GM12865 (cell line): ENCODE results near the gene GALNTL6.

Experiments
- DNase-seq: peaks from one replicate; pipeline ENCODE4 v3.0.0; 2010; ENCODE audit warnings: low read depth
- H3K4me3 ChIP-seq: 2 replicates; pipeline ENCODE4 v1.5.1; 2011; ENCODE audit warnings: mild to moderate bottlenecking, low read depth, low read length, control low read depth
- CTCF ChIP-seq: IDR thresholded peaks from 2 replicates; pipeline ENCODE4 v1.5.1; 2011; ENCODE audit warnings: low read length, control low read depth, low read depth, inconsistent platforms; ENCODE audit not compliant: insufficient read depth; ENCODE audit errors: missing control alignments

The GALNTL6 gene

DNA sequence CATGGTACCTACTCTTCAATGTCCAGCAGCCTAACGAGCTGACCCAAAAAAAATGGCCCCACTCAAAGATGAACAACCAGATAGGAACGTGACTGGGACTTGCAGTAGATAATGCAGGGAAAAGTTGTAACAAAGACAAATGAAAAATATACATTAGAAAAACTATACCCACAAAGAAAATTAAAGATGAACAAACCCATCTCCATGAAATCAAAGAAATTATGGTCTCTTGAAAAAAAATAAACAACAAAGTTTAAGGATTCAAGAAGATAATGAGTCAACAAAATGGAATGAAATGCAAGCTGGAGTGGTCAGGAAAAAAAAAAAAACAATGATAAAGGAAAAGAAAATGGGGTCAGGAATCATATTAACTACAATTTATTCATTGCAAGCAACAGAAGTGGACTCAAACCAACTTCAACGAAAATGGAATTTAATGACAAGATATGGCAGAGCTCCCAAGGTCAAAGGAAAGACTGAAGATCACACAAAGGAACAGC, 1045.6 kb downstream of the GALNTL6 start:
- TF ChIP-seq CTCF = no peak
- no peak for DNase-seq
- H3K4me3 ChIP-seq = no peak overlapping the region

- TF ChIP-seq CTCF = no peak
- H3K4me3 ChIP-seq = no peak overlapping the region
- DNase-seq = no peak
Observed at GRCh38 chr4:172865103-172865502, 1051.9 kb downstream of the GALNTL6 start.

DNA sequence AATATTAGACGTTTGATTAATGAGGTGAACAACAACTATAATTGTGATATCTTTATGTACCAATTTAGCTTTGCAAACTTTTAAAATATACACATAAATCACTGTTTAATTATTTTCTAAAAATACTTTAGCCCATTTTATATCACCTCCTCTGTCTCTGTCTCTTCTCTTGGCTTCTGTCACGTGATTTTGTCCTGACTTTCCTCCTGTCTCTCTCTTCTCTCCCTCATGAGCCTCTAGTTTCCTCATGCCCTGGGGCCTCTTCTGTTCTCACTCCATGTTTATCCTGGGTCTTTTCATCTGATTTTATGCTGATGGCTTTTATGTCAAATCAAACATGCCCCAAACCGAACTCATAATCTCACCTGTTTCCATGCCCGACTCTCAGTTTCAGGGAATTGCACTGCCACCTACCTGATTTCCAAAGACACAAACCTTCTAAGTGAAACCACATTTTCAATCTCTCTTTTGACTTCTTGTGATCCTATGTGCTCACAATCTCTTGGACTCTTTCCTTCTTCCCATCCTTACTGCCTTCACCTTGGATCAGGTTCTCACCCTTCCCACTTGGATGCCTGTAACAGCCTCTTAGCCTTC, 1052.4 kb downstream of the GALNTL6 start:
- no peak for TF ChIP-seq CTCF
- no peak overlapping the region for H3K4me3 ChIP-seq
- DNase-seq = no peak

DNA sequence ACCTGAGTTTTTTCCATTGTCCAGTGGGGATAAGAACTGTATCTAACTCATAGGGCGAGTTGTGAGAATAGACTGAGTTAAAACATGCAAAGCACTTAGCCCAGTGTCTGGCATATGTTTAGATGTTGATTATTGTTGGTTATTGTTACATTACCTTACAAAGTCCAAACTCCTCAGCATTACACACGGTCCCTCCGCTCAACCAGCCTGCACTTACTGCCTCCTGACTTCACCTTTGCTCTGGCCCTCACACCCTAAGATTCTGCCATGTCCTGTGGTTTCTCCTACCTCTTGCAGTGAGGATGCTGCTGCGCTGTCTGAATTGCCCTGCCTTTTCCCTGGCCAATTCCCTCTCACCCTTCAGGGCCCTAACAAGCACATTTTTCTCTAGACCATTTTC, 1053.2 kb downstream of the GALNTL6 start:
- no peak overlapping the region for H3K4me3 ChIP-seq
- no peak for TF ChIP-seq CTCF
- DNase-seq = no peak

DNA sequence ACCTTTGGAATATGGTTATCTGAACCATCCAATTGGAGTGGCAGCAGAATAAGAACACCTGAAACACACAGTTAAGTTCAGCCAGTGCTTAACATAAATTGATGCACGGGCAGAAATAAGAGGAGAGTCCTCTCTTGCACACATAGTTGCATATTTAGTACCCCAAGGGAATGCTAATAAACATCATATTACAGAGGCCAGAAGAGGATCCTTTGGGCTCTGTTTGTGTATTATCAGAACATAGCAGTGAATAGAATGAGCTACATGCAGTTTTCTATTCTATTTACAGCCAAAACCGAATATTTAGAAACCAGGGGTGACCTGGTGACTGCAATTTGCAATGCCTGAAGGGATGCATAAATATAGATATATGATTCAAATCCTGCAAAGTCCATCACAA, 1054.6 kb downstream of the GALNTL6 start:
- TF ChIP-seq CTCF = no peak
- H3K4me3 ChIP-seq = no peak overlapping the region
- DNase-seq = no peak

DNA sequence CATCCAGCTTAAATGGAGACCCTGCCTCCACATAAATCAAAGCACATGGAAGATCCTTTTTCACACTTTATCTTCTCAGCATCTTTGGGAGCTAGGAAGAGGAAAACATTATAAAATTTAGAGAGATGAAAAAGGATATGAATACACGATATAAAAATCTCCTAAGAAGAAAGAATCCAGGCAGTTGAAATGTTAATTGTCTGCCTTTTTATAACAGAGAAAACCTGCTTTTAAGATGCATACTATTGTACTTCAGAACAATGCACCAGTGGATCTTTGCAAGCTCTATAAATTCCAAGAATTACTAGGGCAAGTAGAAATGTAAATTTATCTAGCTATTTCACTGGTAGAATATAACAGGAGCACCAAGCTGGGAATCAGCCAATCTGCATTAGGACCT, 1055.1 kb downstream of the GALNTL6 start:
- no peak for DNase-seq
- TF ChIP-seq CTCF = no peak
- no peak overlapping the region for H3K4me3 ChIP-seq
